ENCODE measurements around the gene MLLT3.
A peak's percentile ranks its signal among the peaks of the same experiment; 100 is the strongest.

The MLLT3 gene

DNA sequence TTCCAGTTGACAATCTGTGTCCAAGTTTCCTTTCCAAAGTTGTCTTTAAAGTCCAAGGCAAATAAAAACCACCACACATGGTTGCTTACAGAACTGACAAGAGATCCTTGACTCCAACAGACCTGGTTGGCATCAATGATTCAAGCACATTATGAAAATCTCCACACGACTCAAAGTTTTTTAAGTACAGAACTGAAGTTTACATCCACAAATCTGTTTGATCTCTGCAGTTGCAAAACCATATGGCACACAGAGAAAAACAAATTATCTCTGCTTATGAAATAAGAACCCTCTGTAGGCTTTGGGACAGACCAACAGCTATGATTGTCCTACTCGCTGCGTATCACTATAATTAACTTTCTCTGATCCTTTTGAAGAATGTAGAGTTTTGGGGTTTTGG, 60.8 kb downstream of the MLLT3 start:
- no peak overlapping the region for H3K4me3 ChIP-seq (ENCODE audit: low read depth, low read length)
- no peak overlapping the region for H2BK120ac ChIP-seq (ENCODE audit: insufficient read depth, low read length, poor library complexity)
- no peaks in the 10 kb centered on the region for H3K9me3 ChIP-seq (ENCODE audit: insufficient read depth, low read depth, low read length)
- no peak overlapping the region for H2BK12ac ChIP-seq (ENCODE audit: low read length)
- WGBS (ENCODE audit: extremely low coverage, insufficient coverage, insufficient read length): no CpG with 5 or more reads among the region's 3 CpGs
- H4K91ac ChIP-seq (ENCODE audit: low read depth, low read length): no peak overlapping the region
- H4K8ac ChIP-seq (ENCODE audit: low read depth, low read length): no peak overlapping the region
- H3K79me1 ChIP-seq (ENCODE audit: low read length): no peaks in the 10 kb centered on the region
- no peaks in the 10 kb centered on the region for H3K27me3 ChIP-seq (ENCODE audit: insufficient read depth, low read length)
- H3K4ac ChIP-seq (ENCODE audit: low read depth, low read length): no peak overlapping the region
- no peak overlapping the region for H3K27ac ChIP-seq (ENCODE audit: low read depth, low read length)
- H3K79me2 ChIP-seq (ENCODE audit: control insufficient read depth, insufficient read depth, low read length, poor library complexity): no peaks in the 10 kb centered on the region
- H2BK5ac ChIP-seq (ENCODE audit: low read depth, low read length, poor library complexity): no peak overlapping the region
- no peak overlapping the region for H2AFZ ChIP-seq (ENCODE audit: insufficient read depth, low read length, poor library complexity)
- no peak overlapping the region for H3K23ac ChIP-seq (ENCODE audit: low read length)
- no peak overlapping the region for H3K14ac ChIP-seq (ENCODE audit: low read length)
- no peak overlapping the region for H2AK5ac ChIP-seq (ENCODE audit: low read length)
- DNase-seq: no peak
- H3K4me1 ChIP-seq (ENCODE audit: control insufficient read depth in 1 of 2, insufficient read depth in 2 of 2, low read length in 2 of 2): no peaks in the 10 kb centered on the region
- H3K4me2 ChIP-seq (ENCODE audit: low read length): no peak overlapping the region
- H3K9ac ChIP-seq (ENCODE audit: low read length): no peak overlapping the region
- no peak overlapping the region for H4K12ac ChIP-seq (ENCODE audit: low read depth, low read length)
- no peak overlapping the region for H3K18ac ChIP-seq (ENCODE audit: low read length)
- H3K36me3 ChIP-seq (ENCODE audit: control insufficient read depth in 1 of 2, insufficient read depth in 2 of 2, low read length in 2 of 2): no peaks in the 10 kb centered on the region

DNA sequence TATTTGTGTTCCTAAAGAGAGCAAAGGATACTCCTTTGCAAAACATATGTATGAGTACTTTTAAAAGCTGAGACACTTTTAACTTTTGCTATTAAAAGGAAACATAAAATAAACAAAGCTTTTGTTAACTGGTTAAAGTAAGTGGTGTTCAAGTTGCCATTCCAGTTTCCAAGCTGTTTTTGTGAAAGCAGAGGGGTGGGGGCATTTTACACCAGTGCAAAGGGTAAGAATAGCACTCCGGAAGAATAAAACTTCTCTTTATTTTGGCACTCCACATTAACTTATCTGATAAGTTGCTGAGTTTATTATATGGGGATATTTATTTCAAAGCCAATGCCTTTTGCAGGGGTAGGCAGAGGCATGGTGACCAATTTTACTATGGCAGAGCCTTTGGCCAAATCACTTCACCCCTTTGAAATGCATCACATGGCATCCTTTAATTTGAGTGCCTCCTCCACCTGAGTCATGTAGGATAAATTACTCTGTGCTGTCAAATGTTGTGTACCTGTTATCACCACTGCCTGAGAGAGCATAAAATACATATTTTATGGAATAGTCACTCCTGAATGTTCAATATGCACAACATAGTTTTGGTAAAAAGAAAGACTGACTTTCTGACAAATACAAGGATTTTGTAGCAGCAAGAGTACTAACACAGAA, 62.9 kb downstream of the MLLT3 start:
- Histone ChIP-seq H3K4me3 (ENCODE audit: low read depth, low read length) (no peak overlapping the region), H3K4me1 (ENCODE audit: control insufficient read depth in 1 of 2, insufficient read depth in 2 of 2, low read length in 2 of 2) (no peaks in the 10 kb centered on the region), H3K14ac (ENCODE audit: low read length) (no peak overlapping the region), H3K79me1 (ENCODE audit: low read length) (no peaks in the 10 kb centered on the region), H4K8ac (ENCODE audit: low read depth, low read length) (no peak overlapping the region), H3K9me3 (ENCODE audit: insufficient read depth, low read depth, low read length) (no peaks in the 10 kb centered on the region), H3K79me2 (ENCODE audit: control insufficient read depth, insufficient read depth, low read length, poor library complexity) (no peaks in the 10 kb centered on the region), H2AK5ac (ENCODE audit: low read length) (no peak overlapping the region), H3K27ac (ENCODE audit: low read depth, low read length) (no peak overlapping the region), H3K4me2 (ENCODE audit: low read length) (no peak overlapping the region), H2BK5ac (ENCODE audit: low read depth, low read length, poor library complexity) (no peak overlapping the region), H2AFZ (ENCODE audit: insufficient read depth, low read length, poor library complexity) (no peak overlapping the region), H3K18ac (ENCODE audit: low read length) (no peak overlapping the region), H3K36me3 (ENCODE audit: control insufficient read depth in 1 of 2, insufficient read depth in 2 of 2, low read length in 2 of 2) (no peaks in the 10 kb centered on the region), H4K12ac (ENCODE audit: low read depth, low read length) (no peak overlapping the region), H2BK12ac (ENCODE audit: low read length) (no peak overlapping the region), H2BK120ac (ENCODE audit: insufficient read depth, low read length, poor library complexity) (no peak overlapping the region), H3K27me3 (ENCODE audit: insufficient read depth, low read length) (no peaks in the 10 kb centered on the region), H3K23ac (ENCODE audit: low read length) (no peak overlapping the region), H3K4ac (ENCODE audit: low read depth, low read length) (no peak overlapping the region), H4K91ac (ENCODE audit: low read depth, low read length) (no peak overlapping the region), H3K9ac (ENCODE audit: low read length) (no peak overlapping the region)
- no peak for DNase-seq
- WGBS (ENCODE audit: extremely low coverage, insufficient coverage, insufficient read length): no CpG with 5 or more reads among the region's 1 CpG

GRCh38 chr9:20558566-20559016, 63.7 kb downstream of the MLLT3 start:
- no peak overlapping the region for H4K12ac ChIP-seq (ENCODE audit: low read depth, low read length)
- no peak overlapping the region for H2BK12ac ChIP-seq (ENCODE audit: low read length)
- H3K79me1 ChIP-seq (ENCODE audit: low read length): no peaks in the 10 kb centered on the region
- no peak overlapping the region for H2AFZ ChIP-seq (ENCODE audit: insufficient read depth, low read length, poor library complexity)
- no peaks in the 10 kb centered on the region for H3K27me3 ChIP-seq (ENCODE audit: insufficient read depth, low read length)
- no peaks in the 10 kb centered on the region for H3K4me1 ChIP-seq (ENCODE audit: control insufficient read depth in 1 of 2, insufficient read depth in 2 of 2, low read length in 2 of 2)
- H3K9me3 ChIP-seq (ENCODE audit: insufficient read depth, low read depth, low read length): no peaks in the 10 kb centered on the region
- no peak overlapping the region for H4K91ac ChIP-seq (ENCODE audit: low read depth, low read length)
- peak in 1 of 2 donors; percentile 14 for DNase-seq
- H3K23ac ChIP-seq (ENCODE audit: low read length): no peak overlapping the region
- no peak overlapping the region for H3K4me3 ChIP-seq (ENCODE audit: low read depth, low read length)
- H3K27ac ChIP-seq (ENCODE audit: low read depth, low read length): no peak overlapping the region
- no peak overlapping the region for H2AK5ac ChIP-seq (ENCODE audit: low read length)
- no peak overlapping the region for H2BK120ac ChIP-seq (ENCODE audit: insufficient read depth, low read length, poor library complexity)
- no peak overlapping the region for H3K4me2 ChIP-seq (ENCODE audit: low read length)
- no peak overlapping the region for H2BK5ac ChIP-seq (ENCODE audit: low read depth, low read length, poor library complexity)
- H3K14ac ChIP-seq (ENCODE audit: low read length): no peak overlapping the region
- H3K36me3 ChIP-seq (ENCODE audit: control insufficient read depth in 1 of 2, insufficient read depth in 2 of 2, low read length in 2 of 2): no peaks in the 10 kb centered on the region
- H4K8ac ChIP-seq (ENCODE audit: low read depth, low read length): no peak overlapping the region
- H3K4ac ChIP-seq (ENCODE audit: low read depth, low read length): no peak overlapping the region
- no peak overlapping the region for H3K18ac ChIP-seq (ENCODE audit: low read length)
- no CpG with 5 or more reads among the region's 2 CpGs for WGBS (ENCODE audit: extremely low coverage, insufficient coverage, insufficient read length)
- H3K9ac ChIP-seq (ENCODE audit: low read length): no peak overlapping the region
- no peaks in the 10 kb centered on the region for H3K79me2 ChIP-seq (ENCODE audit: control insufficient read depth, insufficient read depth, low read length, poor library complexity)

GRCh38 chr9:20557890-20558565, 64.3 kb downstream of the MLLT3 start:
- Histone ChIP-seq H2AFZ (ENCODE audit: insufficient read depth, low read length, poor library complexity) (no peak overlapping the region), H4K12ac (ENCODE audit: low read depth, low read length) (no peak overlapping the region), H3K36me3 (ENCODE audit: control insufficient read depth in 1 of 2, insufficient read depth in 2 of 2, low read length in 2 of 2) (no peaks in the 10 kb centered on the region), H2AK5ac (ENCODE audit: low read length) (no peak overlapping the region), H3K4me2 (ENCODE audit: low read length) (no peak overlapping the region), H3K79me1 (ENCODE audit: low read length) (no peaks in the 10 kb centered on the region), H3K18ac (ENCODE audit: low read length) (no peak overlapping the region), H3K27me3 (ENCODE audit: insufficient read depth, low read length) (no peaks in the 10 kb centered on the region), H2BK12ac (ENCODE audit: low read length) (no peak overlapping the region), H3K9ac (ENCODE audit: low read length) (no peak overlapping the region), H3K4me3 (ENCODE audit: low read depth, low read length) (no peak overlapping the region), H2BK5ac (ENCODE audit: low read depth, low read length, poor library complexity) (no peak overlapping the region), H3K14ac (ENCODE audit: low read length) (no peak overlapping the region), H4K8ac (ENCODE audit: low read depth, low read length) (no peak overlapping the region), H3K79me2 (ENCODE audit: control insufficient read depth, insufficient read depth, low read length, poor library complexity) (no peaks in the 10 kb centered on the region), H3K27ac (ENCODE audit: low read depth, low read length) (no peak overlapping the region), H2BK120ac (ENCODE audit: insufficient read depth, low read length, poor library complexity) (no peak overlapping the region), H3K9me3 (ENCODE audit: insufficient read depth, low read depth, low read length) (no peaks in the 10 kb centered on the region), H3K23ac (ENCODE audit: low read length) (no peak overlapping the region), H3K4me1 (ENCODE audit: control insufficient read depth in 1 of 2, insufficient read depth in 2 of 2, low read length in 2 of 2) (peaks cover 0 to 2% of the 10 kb centered on the region in 2 experiments), H4K91ac (ENCODE audit: low read depth, low read length) (no peak overlapping the region), H3K4ac (ENCODE audit: low read depth, low read length) (no peak overlapping the region)
- no peak for DNase-seq
- no CpG with 5 or more reads among the region's 5 CpGs for WGBS (ENCODE audit: extremely low coverage, insufficient coverage, insufficient read length)

All from trophoblast cell (in vitro differentiated cells and primary cell).